ENCODE results near the gene GSTM5.

- TF ChIP-seq CTCF (IDR thresholded peaks at IDR 0.05), result no peak
- TF ChIP-seq POLR2A (IDR thresholded peaks at IDR 0.05), result no peak
Observed at GRCh38 chr1:109721971-109722370, 9.9 kb downstream of the GSTM5 start.

Measured in body of pancreas (tissue), 4 donors.